Neural progenitor cell (in vitro differentiated cells): ENCODE data around the gene LTF.

Source experiments
- EZH2phosphoT487 ChIP-seq: fragments of 200-600 bp; sonication (generic); IDR thresholded peaks from 2 replicates; pipeline ENCODE4 v1.6.1; 2017; ENCODE audit warnings: antibody characterized with exemption
- TF ChIP-seq, protein P1 (sequence below): fragments of 200-600 bp; sonication (generic); IDR thresholded peaks from 2 replicates; pipeline ENCODE4 v1.5.1; 2017; ENCODE audit warnings: antibody characterized with exemption, mild to moderate bottlenecking

DNA sequence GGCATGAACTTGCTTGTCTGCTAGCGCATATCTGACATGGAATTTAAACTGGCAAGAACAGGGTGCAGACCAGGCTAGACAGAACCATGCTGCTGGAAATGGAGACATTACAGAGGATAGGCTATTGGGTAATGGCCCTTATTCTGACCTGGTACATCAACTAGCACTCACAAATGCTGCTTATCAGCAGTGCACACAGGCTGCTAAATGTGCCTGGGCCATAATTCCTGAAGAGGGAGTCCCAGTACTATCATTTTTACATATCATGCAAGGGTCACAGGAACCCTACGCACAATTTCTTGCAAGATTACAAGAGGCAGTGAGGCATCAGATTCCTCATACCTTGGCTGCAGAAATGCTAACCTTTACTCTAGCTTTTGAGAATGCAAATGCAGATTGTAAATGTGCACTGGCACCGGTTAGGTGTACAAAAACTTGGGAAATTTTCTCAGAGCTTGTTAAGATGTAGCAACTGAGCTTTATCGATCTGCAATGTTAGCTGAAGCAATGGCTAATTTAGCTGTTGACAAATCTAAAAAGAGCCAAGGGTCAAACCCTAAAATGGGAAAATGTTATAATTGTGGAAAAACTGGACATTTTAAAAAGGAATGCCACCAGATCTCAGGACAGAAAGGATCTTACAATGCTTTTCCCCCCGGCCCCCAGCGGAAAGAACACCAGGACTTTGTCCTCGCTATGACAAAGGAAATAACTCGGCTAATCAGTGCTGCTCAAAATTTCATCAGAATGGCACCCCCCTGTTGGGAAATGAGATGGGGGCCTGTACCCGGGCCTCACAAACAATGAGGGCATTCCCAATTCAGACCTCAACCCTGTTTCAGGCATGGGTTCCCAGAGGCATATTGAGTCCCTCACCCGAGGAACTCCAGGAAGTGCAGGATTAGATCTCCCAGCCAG lies 36.5 kb downstream of the LTF start:
- TF ChIP-seq, protein P1, sequence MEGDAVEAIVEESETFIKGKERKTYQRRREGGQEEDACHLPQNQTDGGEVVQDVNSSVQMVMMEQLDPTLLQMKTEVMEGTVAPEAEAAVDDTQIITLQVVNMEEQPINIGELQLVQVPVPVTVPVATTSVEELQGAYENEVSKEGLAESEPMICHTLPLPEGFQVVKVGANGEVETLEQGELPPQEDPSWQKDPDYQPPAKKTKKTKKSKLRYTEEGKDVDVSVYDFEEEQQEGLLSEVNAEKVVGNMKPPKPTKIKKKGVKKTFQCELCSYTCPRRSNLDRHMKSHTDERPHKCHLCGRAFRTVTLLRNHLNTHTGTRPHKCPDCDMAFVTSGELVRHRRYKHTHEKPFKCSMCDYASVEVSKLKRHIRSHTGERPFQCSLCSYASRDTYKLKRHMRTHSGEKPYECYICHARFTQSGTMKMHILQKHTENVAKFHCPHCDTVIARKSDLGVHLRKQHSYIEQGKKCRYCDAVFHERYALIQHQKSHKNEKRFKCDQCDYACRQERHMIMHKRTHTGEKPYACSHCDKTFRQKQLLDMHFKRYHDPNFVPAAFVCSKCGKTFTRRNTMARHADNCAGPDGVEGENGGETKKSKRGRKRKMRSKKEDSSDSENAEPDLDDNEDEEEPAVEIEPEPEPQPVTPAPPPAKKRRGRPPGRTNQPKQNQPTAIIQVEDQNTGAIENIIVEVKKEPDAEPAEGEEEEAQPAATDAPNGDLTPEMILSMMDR = no peak
- no peak for TF ChIP-seq EZH2phosphoT487
